Cardiac muscle cell (in vitro differentiated cells and primary cell): ENCODE measurements around the gene PEX12. TPM values are rescaled to one million over a fixed set of nuclear protein-coding genes. Genes with fewer than 3 reads are reported as not detected.
A peak's percentile ranks its signal among the peaks of the same experiment; 100 is the strongest.

Experiments used
- DNase-seq, 2 donors: peaks; one replicate each; pipeline versions ENCODE4 v3.0.0 to v3.0.0-alpha.2; 2010 to 2017; ENCODE audit warnings: low read depth in 1 of 2, low spot score in 1 of 2
- H3K27ac ChIP-seq: fragments of 200-600 bp; sonication (generic); 2 replicates; pipeline ENCODE4 v1.5.1; 2016
- H3K27me3 ChIP-seq: fragments of 200-600 bp; sonication (generic); 2 replicates; pipeline ENCODE4 v1.6.0; 2016; ENCODE audit warnings: control low read depth
- H3K36me3 ChIP-seq: fragments of 200-600 bp; sonication (generic); 2 replicates; pipeline ENCODE4 v1.5.1; 2016; ENCODE audit warnings: control low read depth
- H3K4me1 ChIP-seq: fragments of 200-600 bp; sonication (generic); 2 replicates; pipeline ENCODE4 v1.8.1; 2017; ENCODE audit warnings: low read depth, mild to moderate bottlenecking, mixed run types
- H3K4me3 ChIP-seq: fragments of 200-600 bp; sonication (generic); 2 replicates; pipeline ENCODE4 v1.5.1; 2016; ENCODE audit warnings: mild to moderate bottlenecking
- H3K9me3 ChIP-seq: fragments of 200-600 bp; sonication (generic); 2 replicates; pipeline ENCODE4 v1.5.1; 2017; ENCODE audit warnings: low read depth, mild to moderate bottlenecking, control low read depth
- CTCF ChIP-seq: IDR thresholded peaks from 2 replicates; pipeline ENCODE4 v1.5.1; 2012; ENCODE audit warnings: low read depth, mild to moderate bottlenecking, low read length
- polyA plus RNA-seq: library from polyadenylated mRNA; unstranded; fragments of >200 nt; fragmentation: Nextera tagmentation; extraction: Ambion mirVana; gene quantifications from 2 replicates; pipeline ENCODE4 v1.2.1, GENCODE V29; 2016
- total RNA-seq: library from RNA; depleted of rRNA; stranded (reverse); fragments of >200 nt; gene quantifications from 2 replicates; pipeline ENCODE4 v1.2.3, GENCODE V29; 2016

PEX12 gene
- total and polyA plus RNA-seq, 2 experiments from 2014 or later = 6.1 to 8.3 TPM

GRCh38 chr17:35588196-35588920 is 10.0 kb upstream of the PEX12 start:
- no peaks in the 10 kb centered on the region for H3K36me3 ChIP-seq
- peak overlapping the region; percentile 86 for H3K4me3 ChIP-seq
- no peak overlapping the region for H3K27ac ChIP-seq
- peaks cover 20% of the 10 kb centered on the region for H3K27me3 ChIP-seq
- no peaks in the 10 kb centered on the region for H3K9me3 ChIP-seq
- peaks cover 10% of the 10 kb centered on the region for H3K4me1 ChIP-seq
- TF ChIP-seq CTCF = no peak
- peak in 1 of 2 donors; percentile 54 for DNase-seq

GRCh38 chr17:35587074-35587961 is 8.9 kb upstream of the PEX12 start, which contains the start of gene AP2B1:
Gene AP2B1 (plus strand): TSS chr17:35587322. CDS start chr17:35594031, 6,709 bp downstream.
- peak; percentile 91 to 98 for DNase-seq
- Histone ChIP-seq H3K27me3 (peaks cover 27% of the 10 kb centered on the region), H3K4me1 (peaks cover 10% of the 10 kb centered on the region), H3K4me3 (peak within 1 kb of the TSS; percentile 86), H3K9me3 (no peaks in the 10 kb centered on the region), H3K27ac (peak within 1 kb of the TSS; percentile 92), H3K36me3 (no peaks in the 10 kb centered on the region)
- no peak for TF ChIP-seq CTCF

- TF ChIP-seq CTCF = no peak
- Histone ChIP-seq H3K9me3 (no peaks in the 10 kb centered on the region), H3K27ac (peak overlapping the region; percentile 92), H3K36me3 (no peaks in the 10 kb centered on the region), H3K4me1 (peaks cover 10% of the 10 kb centered on the region), H3K4me3 (peak overlapping the region; percentile 86), H3K27me3 (peaks cover 27% of the 10 kb centered on the region)
- no peak for DNase-seq
Measured at GRCh38 chr17:35586569-35587073, 8.2 kb upstream of the PEX12 start.

- H3K4me1 ChIP-seq = peaks cover 13% of the 10 kb centered on the region
- no peaks in the 10 kb centered on the region for H3K9me3 ChIP-seq
- TF ChIP-seq CTCF = no peak
- no peak overlapping the region for H3K4me3 ChIP-seq
- no peaks in the 10 kb centered on the region for H3K36me3 ChIP-seq
- no peak overlapping the region for H3K27ac ChIP-seq
- no peak for DNase-seq
- H3K27me3 ChIP-seq = peaks cover 27% of the 10 kb centered on the region
Measured at GRCh38 chr17:35584061-35584460, 5.7 kb upstream of the PEX12 start.

GRCh38 chr17:35578929-35579432 is 610 bp upstream of the PEX12 start:
- Histone ChIP-seq H3K9me3 (no peaks in the 10 kb centered on the region), H3K4me3 (peak overlapping the region; percentile 44), H3K27me3 (peaks cover 13% of the 10 kb centered on the region), H3K36me3 (peaks cover 14% of the 10 kb centered on the region), H3K4me1 (peaks cover 10% of the 10 kb centered on the region), H3K27ac (peak overlapping the region; percentile 89)
- no peak for DNase-seq
- no peak for TF ChIP-seq CTCF
